KMS-11 (cell line): Measurements from ENCODE around the gene MMP12.

ENCODE experiments used
- H2AFZ ChIP-seq: fragments of 200-600 bp; sonication (generic); 2 replicates; pipeline ENCODE4 v1.6.1; 2016; ENCODE audit warnings: antibody characterized with exemption, mixed run types, low read depth
- H3K27ac ChIP-seq: fragments of 200-600 bp; sonication (generic); 2 replicates; pipeline ENCODE4 v1.6.1; 2016; ENCODE audit warnings: mild to moderate bottlenecking, mixed run types
- H3K27me3 ChIP-seq: fragments of 200-600 bp; sonication (generic); 2 replicates; pipeline ENCODE4 v1.6.1; 2017; ENCODE audit warnings: mild to moderate bottlenecking, low read depth, mixed run types, moderate library complexity; ENCODE audit not compliant: insufficient read depth
- H3K36me3 ChIP-seq: fragments of 200-600 bp; sonication (generic); 2 replicates; pipeline ENCODE4 v1.6.1; 2017; ENCODE audit warnings: mild to moderate bottlenecking, mixed run types; ENCODE audit not compliant: insufficient read depth
- H3K4me1 ChIP-seq: fragments of 200-600 bp; sonication (generic); 2 replicates; pipeline ENCODE4 v1.6.1; 2016; ENCODE audit warnings: mild to moderate bottlenecking, low read depth, mixed run types; ENCODE audit not compliant: poor library complexity, severe bottlenecking
- H3K4me2 ChIP-seq: fragments of 200-600 bp; sonication (generic); 2 replicates; pipeline ENCODE4 v1.7.0; 2016; ENCODE audit warnings: mild to moderate bottlenecking, mixed run types
- H3K4me3 ChIP-seq: fragments of 200-600 bp; sonication (generic); IDR thresholded peaks from 2 replicates; pipeline ENCODE4 v1.6.1; 2017; ENCODE audit warnings: low read depth, low read length, mixed read lengths; ENCODE audit not compliant: insufficient read depth
- H3K79me2 ChIP-seq: fragments of 200-600 bp; sonication (generic); 2 replicates; pipeline ENCODE4 v1.6.1; 2016; ENCODE audit warnings: low read depth, mixed run types; ENCODE audit not compliant: insufficient read depth
- H3K9ac ChIP-seq: fragments of 200-600 bp; sonication (generic); 2 replicates; pipeline ENCODE4 v1.6.1; 2016; ENCODE audit warnings: mild to moderate bottlenecking, mixed run types
- H4K20me1 ChIP-seq: fragments of 200-600 bp; sonication (generic); 2 replicates; pipeline ENCODE4 v1.6.1; 2016; ENCODE audit warnings: mild to moderate bottlenecking, mixed run types; ENCODE audit not compliant: insufficient read depth
- CTCF ChIP-seq: fragments of 200-600 bp; sonication (generic); conservative IDR thresholded peaks from 2 replicates; pipeline ENCODE4 v1.6.1; 2017; ENCODE audit warnings: low read depth, mild to moderate bottlenecking, antibody characterized with exemption, low read length, moderate library complexity, mixed read lengths

The MMP12 gene

GRCh38 chr11:102849311-102849710, 25.5 kb downstream of the MMP12 start:
- H4K20me1 ChIP-seq: no peaks in the 10 kb centered on the region
- no peaks in the 10 kb centered on the region for H3K4me1 ChIP-seq
- no peak overlapping the region for H3K4me2 ChIP-seq
- H3K27ac ChIP-seq: no peak overlapping the region
- no peak overlapping the region for H3K9ac ChIP-seq
- H3K79me2 ChIP-seq: no peaks in the 10 kb centered on the region
- no peak overlapping the region for H2AFZ ChIP-seq
- no peaks in the 10 kb centered on the region for H3K27me3 ChIP-seq
- no peaks in the 10 kb centered on the region for H3K36me3 ChIP-seq
- TF ChIP-seq CTCF: no peak
- no peak overlapping the region for H3K4me3 ChIP-seq

DNA sequence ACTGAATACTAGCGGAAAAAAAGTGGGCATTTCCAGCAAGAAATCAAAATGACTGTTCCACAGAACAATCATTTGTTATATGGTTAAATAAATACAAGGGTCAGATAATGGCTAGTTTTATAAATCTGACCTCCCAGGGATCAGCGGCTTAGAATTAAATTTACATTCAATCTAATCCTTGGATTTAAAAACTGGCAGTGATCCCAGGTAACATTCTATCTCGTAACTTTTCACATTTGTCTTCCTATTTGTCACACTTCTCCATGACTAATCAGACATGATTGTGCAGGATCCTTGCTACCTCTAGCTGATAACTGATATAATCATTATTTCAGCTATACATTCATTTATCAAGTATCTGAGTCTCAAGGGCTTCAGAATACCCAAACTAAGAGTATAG, 28.5 kb downstream of the MMP12 start:
- Histone ChIP-seq H3K27me3 (no peaks in the 10 kb centered on the region), H3K36me3 (no peaks in the 10 kb centered on the region), H2AFZ (no peak overlapping the region), H3K4me3 (no peak overlapping the region), H3K4me2 (no peak overlapping the region), H3K9ac (no peak overlapping the region), H3K27ac (no peak overlapping the region), H3K4me1 (no peaks in the 10 kb centered on the region), H3K79me2 (no peaks in the 10 kb centered on the region), H4K20me1 (no peaks in the 10 kb centered on the region)
- TF ChIP-seq CTCF: no peak

GRCh38 chr11:102843489-102843888, 31.3 kb downstream of the MMP12 start, which contains the start of gene MMP3:
MMP3 (minus strand) TSS chr11:102843609; CDS start chr11:102843546, 63 bp downstream.
- Histone ChIP-seq H3K9ac (no peak within 1 kb of the TSS), H3K4me2 (no peak within 1 kb of the TSS), H3K27me3 (no peaks in the 10 kb centered on the region), H3K36me3 (no peaks in the 10 kb centered on the region), H4K20me1 (no peaks in the 10 kb centered on the region), H3K79me2 (no peaks in the 10 kb centered on the region), H3K27ac (no peak within 1 kb of the TSS), H3K4me1 (no peaks in the 10 kb centered on the region), H3K4me3 (no peak within 1 kb of the TSS), H2AFZ (no peak within 1 kb of the TSS)
- TF ChIP-seq CTCF: no peak

DNA sequence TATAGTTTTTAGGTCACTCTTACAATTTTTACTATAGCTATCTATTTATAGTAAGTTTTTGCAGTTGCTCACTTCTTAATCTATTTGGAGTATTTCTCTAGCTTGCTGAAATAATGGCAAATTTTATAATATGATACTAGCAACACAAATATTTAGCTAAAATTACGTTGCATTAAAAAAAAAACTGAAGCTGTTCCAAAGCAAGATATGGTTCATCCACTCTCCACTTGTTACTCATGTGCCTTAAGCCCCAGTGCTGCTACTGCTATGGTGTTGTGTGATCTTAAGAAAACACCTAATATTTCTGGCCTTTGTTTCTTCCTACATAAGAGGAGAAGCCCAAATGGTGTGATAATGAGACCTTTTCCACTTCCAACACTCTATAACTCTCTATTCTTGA, 31.9 kb downstream of the MMP12 start:
- Histone ChIP-seq H3K9ac (no peak overlapping the region), H3K4me3 (no peak overlapping the region), H2AFZ (no peak overlapping the region), H3K79me2 (no peaks in the 10 kb centered on the region), H3K27ac (no peak overlapping the region), H3K27me3 (no peaks in the 10 kb centered on the region), H3K36me3 (no peaks in the 10 kb centered on the region), H3K4me1 (no peaks in the 10 kb centered on the region), H4K20me1 (no peaks in the 10 kb centered on the region), H3K4me2 (no peak overlapping the region)
- no peak for TF ChIP-seq CTCF

DNA sequence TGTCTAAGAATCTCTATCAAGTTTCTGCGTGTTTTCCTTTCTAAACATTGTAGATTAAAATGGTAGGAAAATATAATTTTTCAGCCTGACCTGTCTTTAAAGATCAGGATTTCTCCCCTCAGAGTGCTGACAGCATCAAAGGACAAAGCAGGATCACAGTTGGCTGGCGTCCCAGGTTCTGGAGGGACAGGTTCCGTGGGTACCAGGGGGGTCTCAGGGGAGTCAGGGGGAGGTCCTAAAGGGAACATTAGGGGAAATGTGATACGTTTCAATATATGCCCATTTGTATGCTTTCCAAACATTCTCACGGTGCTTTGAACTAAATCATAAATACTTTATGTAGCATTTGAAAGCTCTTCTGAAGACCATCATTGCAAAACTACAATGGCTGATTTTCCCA, 34.8 kb downstream of the MMP12 start:
- no peak overlapping the region for H3K27ac ChIP-seq
- H4K20me1 ChIP-seq: no peaks in the 10 kb centered on the region
- H3K4me1 ChIP-seq: no peaks in the 10 kb centered on the region
- H2AFZ ChIP-seq: no peak overlapping the region
- no peaks in the 10 kb centered on the region for H3K79me2 ChIP-seq
- no peak overlapping the region for H3K4me3 ChIP-seq
- TF ChIP-seq CTCF: no peak
- no peak overlapping the region for H3K9ac ChIP-seq
- H3K27me3 ChIP-seq: no peaks in the 10 kb centered on the region
- H3K36me3 ChIP-seq: no peaks in the 10 kb centered on the region
- H3K4me2 ChIP-seq: no peak overlapping the region
